ENCODE measurements around the gene TESK2.

GRCh38 chr1:45328680-45329079, 162.3 kb downstream of the TESK2 start:
- no peak for TF ChIP-seq EZH2phosphoT487 (IDR thresholded peaks at IDR 0.05; ENCODE audit: insufficient read depth, low read depth)
- no peak for TF ChIP-seq EZH2 (IDR thresholded peaks at IDR 0.05; ENCODE audit: insufficient read depth, poor library complexity, severe bottlenecking)

All from GM23248 (cell line).